Neural progenitor cell (in vitro differentiated cells): ENCODE data around the gene ITGB8. TPM values are rescaled to one million over a fixed set of nuclear protein-coding genes. Genes with fewer than 3 reads are reported as not detected.

Experiments used
- DNase-seq: peaks from one replicate; pipeline ENCODE4 v3.0.0-alpha.2; 2016; ENCODE audit warnings: low spot score
- H2AFZ ChIP-seq: fragments of 200-600 bp; sonication (generic); replicated peaks from 2 replicates; pipeline ENCODE4 v1.6.1; 2016; ENCODE audit warnings: antibody characterized with exemption
- H3F3A ChIP-seq: fragments of 200-600 bp; sonication (generic); 2 replicates; pipeline ENCODE4 v1.6.1; 2016; ENCODE audit warnings: antibody characterized with exemption, low read depth
- H3K27ac ChIP-seq: fragments of 200-600 bp; sonication (generic); 2 replicates; pipeline ENCODE4 v1.5.1; 2016; ENCODE audit warnings: mild to moderate bottlenecking
- H3K27me3 ChIP-seq: fragments of 200-600 bp; sonication (generic); 2 replicates; pipeline ENCODE4 v1.6.1; 2016; ENCODE audit warnings: mild to moderate bottlenecking, moderate library complexity
- H3K36me3 ChIP-seq: fragments of 200-600 bp; sonication (generic); 2 replicates; pipeline ENCODE4 v1.5.1; 2016
- H3K4me1 ChIP-seq: fragments of 200-600 bp; sonication (generic); 2 replicates; pipeline ENCODE4 v1.6.1; 2016; ENCODE audit warnings: mixed run types
- H3K4me2 ChIP-seq: fragments of 200-600 bp; sonication (generic); 2 replicates; pipeline ENCODE4 v1.6.1; 2016
- H3K4me3 ChIP-seq: fragments of 200-600 bp; sonication (generic); 2 replicates; pipeline ENCODE4 v1.5.1; 2016
- H3K79me2 ChIP-seq: fragments of 200-600 bp; sonication (generic); 2 replicates; pipeline ENCODE4 v1.6.1; 2016; ENCODE audit warnings: low read depth
- H3K9ac ChIP-seq: fragments of 200-600 bp; sonication (generic); 2 replicates; pipeline ENCODE4 v1.6.1; 2016
- H3K9me3 ChIP-seq: fragments of 200-600 bp; sonication (generic); 2 replicates; pipeline ENCODE4 v1.5.1; 2016; ENCODE audit warnings: low read depth
- H4K20me1 ChIP-seq: fragments of 200-600 bp; sonication (generic); 2 replicates; pipeline ENCODE4 v1.6.1; 2016; ENCODE audit warnings: low read depth
- H3K27ac Mint-ChIP-seq: 3 replicates; pipeline ENCODE4 v1.8.0; 2021; ENCODE audit warnings: mixed read lengths
- H3K27me3 Mint-ChIP-seq: 2 replicates; pipeline ENCODE4 v1.8.0; 2022; ENCODE audit warnings: low read depth, mild to moderate bottlenecking, inconsistent platforms, moderate library complexity, mixed read lengths; ENCODE audit not compliant: insufficient read depth
- H3K36me3 Mint-ChIP-seq: 3 replicates; pipeline ENCODE4 v1.8.0; 2021; ENCODE audit warnings: mixed read lengths
- H3K4me1 Mint-ChIP-seq: 3 replicates; pipeline ENCODE4 v1.8.0; 2021; ENCODE audit warnings: mixed read lengths
- H3K4me3 Mint-ChIP-seq: 3 replicates; pipeline ENCODE4 v1.8.0; 2021; ENCODE audit warnings: mild to moderate bottlenecking, moderate library complexity, mixed read lengths
- H3K9me3 Mint-ChIP-seq: 3 replicates; pipeline ENCODE4 v1.8.0; 2020; ENCODE audit warnings: mixed read lengths
- EZH2 ChIP-seq: fragments of 200-600 bp; sonication (generic); IDR thresholded peaks from 2 replicates; pipeline ENCODE4 v1.6.1; 2017; ENCODE audit warnings: antibody characterized with exemption, mild to moderate bottlenecking, moderate library complexity
- EZH2phosphoT487 ChIP-seq: fragments of 200-600 bp; sonication (generic); IDR thresholded peaks from 2 replicates; pipeline ENCODE4 v1.6.1; 2017; ENCODE audit warnings: antibody characterized with exemption
- total RNA-seq: library from RNA; depleted of rRNA; stranded (reverse); fragments of >200 nt; gene quantifications from 2 replicates; pipeline ENCODE4 v1.2.3, GENCODE V29; 2015; ENCODE audit warnings: low replicate concordance
- TF ChIP-seq, protein P1 (sequence below): fragments of 200-600 bp; sonication (generic); IDR thresholded peaks from 2 replicates; pipeline ENCODE4 v1.5.1; 2017; ENCODE audit warnings: antibody characterized with exemption, mild to moderate bottlenecking

Gene ITGB8
- total RNA-seq, 1 donor from 2014 or later = 5.3 TPM

GRCh38 chr7:20331910-20332813 lies 1.5 kb downstream of the ITGB8 start:
- peaks cover 9% of the 10 kb centered on the region for H4K20me1 ChIP-seq
- H3K9ac ChIP-seq = peak overlapping the region; percentile 1
- H3K36me3 ChIP-seq = no peaks in the 10 kb centered on the region
- DNase-seq = peak; percentile 27
- peaks cover 16% of the 10 kb centered on the region for H3K36me3 Mint-ChIP-seq
- H3K4me3 Mint-ChIP-seq = peak overlapping the region; percentile 100
- H3K27ac Mint-ChIP-seq = peak overlapping the region; percentile 100
- peak overlapping the region; percentile 62 for H3K4me3 ChIP-seq
- no peaks in the 10 kb centered on the region for H3K9me3 ChIP-seq
- no peak overlapping the region for H3K27ac ChIP-seq
- TF ChIP-seq, protein P1, sequence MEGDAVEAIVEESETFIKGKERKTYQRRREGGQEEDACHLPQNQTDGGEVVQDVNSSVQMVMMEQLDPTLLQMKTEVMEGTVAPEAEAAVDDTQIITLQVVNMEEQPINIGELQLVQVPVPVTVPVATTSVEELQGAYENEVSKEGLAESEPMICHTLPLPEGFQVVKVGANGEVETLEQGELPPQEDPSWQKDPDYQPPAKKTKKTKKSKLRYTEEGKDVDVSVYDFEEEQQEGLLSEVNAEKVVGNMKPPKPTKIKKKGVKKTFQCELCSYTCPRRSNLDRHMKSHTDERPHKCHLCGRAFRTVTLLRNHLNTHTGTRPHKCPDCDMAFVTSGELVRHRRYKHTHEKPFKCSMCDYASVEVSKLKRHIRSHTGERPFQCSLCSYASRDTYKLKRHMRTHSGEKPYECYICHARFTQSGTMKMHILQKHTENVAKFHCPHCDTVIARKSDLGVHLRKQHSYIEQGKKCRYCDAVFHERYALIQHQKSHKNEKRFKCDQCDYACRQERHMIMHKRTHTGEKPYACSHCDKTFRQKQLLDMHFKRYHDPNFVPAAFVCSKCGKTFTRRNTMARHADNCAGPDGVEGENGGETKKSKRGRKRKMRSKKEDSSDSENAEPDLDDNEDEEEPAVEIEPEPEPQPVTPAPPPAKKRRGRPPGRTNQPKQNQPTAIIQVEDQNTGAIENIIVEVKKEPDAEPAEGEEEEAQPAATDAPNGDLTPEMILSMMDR = peak; percentile 1
- TF ChIP-seq EZH2 = no peak
- peaks cover 8% of the 10 kb centered on the region for H3K9me3 Mint-ChIP-seq
- H3K4me1 Mint-ChIP-seq = peaks cover 30% of the 10 kb centered on the region
- peaks cover 24% of the 10 kb centered on the region for H3K4me1 ChIP-seq
- peak overlapping the region; percentile 88 for H3K4me2 ChIP-seq
- H3K79me2 ChIP-seq = peaks cover 22% of the 10 kb centered on the region
- peaks cover 12% of the 10 kb centered on the region for H3K27me3 Mint-ChIP-seq
- peak overlapping the region; percentile 74 for H2AFZ ChIP-seq
- H3K27me3 ChIP-seq = peaks cover 11% of the 10 kb centered on the region
- H3F3A ChIP-seq = peaks cover 42% of the 10 kb centered on the region

DNA sequence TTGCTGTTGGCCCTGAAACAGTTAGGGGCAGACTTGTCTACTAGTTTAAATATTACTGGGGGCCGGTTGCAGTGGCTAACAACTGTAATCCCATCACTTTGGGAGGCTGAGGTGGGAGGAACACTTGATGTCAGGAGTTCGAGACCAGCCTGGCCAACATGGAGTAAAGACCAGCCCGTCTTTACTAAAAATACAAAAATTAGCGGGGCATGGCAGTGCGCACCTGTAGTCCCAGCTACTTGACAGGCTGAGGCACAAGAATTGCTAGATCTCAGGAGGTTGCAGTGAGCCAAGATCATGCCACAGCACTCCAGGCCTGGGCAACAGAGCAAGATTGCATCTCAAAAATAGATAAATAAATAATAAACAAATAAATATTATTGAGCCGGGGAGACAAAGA lies 7.6 kb downstream of the ITGB8 start:
- Mint-ChIP-seq H3K4me1 (peaks cover 44% of the 10 kb centered on the region), H3K27ac (no peak overlapping the region), H3K9me3 (peaks cover 4% of the 10 kb centered on the region), H3K36me3 (peaks cover 38% of the 10 kb centered on the region), H3K4me3 (no peak overlapping the region), H3K27me3 (no peaks in the 10 kb centered on the region)
- H3K4me2 ChIP-seq = no peak overlapping the region
- H3K36me3 ChIP-seq = no peaks in the 10 kb centered on the region
- no peak overlapping the region for H3K4me3 ChIP-seq
- H3K27ac ChIP-seq = no peak overlapping the region
- no peak overlapping the region for H3K9ac ChIP-seq
- no peaks in the 10 kb centered on the region for H3K9me3 ChIP-seq
- peaks cover 30% of the 10 kb centered on the region for H3K4me1 ChIP-seq
- TF ChIP-seq EZH2 (no peak), EZH2phosphoT487 (no peak)
- TF ChIP-seq, protein P1 = no peak
- no peaks in the 10 kb centered on the region for H4K20me1 ChIP-seq
- H2AFZ ChIP-seq = no peak overlapping the region
- no peak for DNase-seq
- no peaks in the 10 kb centered on the region for H3K27me3 ChIP-seq
- H3K79me2 ChIP-seq = peaks cover 16% of the 10 kb centered on the region
- H3F3A ChIP-seq = peaks cover 7% of the 10 kb centered on the region

DNA sequence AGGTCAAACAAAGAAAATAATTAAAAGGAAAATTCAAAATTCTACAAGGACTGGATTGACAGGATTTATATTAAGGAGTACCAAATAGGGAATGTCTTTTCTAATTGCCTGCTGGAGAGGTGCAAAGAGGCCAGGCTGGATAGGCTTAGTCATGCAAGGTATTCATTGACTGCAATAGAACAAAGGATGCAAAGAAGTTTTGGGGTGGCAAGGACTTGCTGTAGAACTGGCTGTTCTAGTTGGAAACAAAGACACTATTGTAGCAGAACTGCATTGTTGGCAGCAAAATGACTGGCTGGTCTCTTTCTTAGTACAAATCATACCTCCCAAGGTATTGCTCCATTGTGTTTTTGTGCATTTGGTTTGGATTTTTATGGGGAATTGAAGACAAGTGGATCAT lies 10.1 kb downstream of the ITGB8 start:
- H3K27ac Mint-ChIP-seq = no peak overlapping the region
- H3K9ac ChIP-seq = no peak overlapping the region

More for the DNA sequence above, 10.1 kb downstream of the ITGB8 start:
- Mint-ChIP-seq H3K4me3 (no peak overlapping the region), H3K27me3 (no peaks in the 10 kb centered on the region), H3K9me3 (peaks cover 4% of the 10 kb centered on the region), H3K36me3 (peaks cover 32% of the 10 kb centered on the region), H3K4me1 (peaks cover 29% of the 10 kb centered on the region)
- H3K79me2 ChIP-seq = no peaks in the 10 kb centered on the region
- H3K27me3 ChIP-seq = no peaks in the 10 kb centered on the region
- no peak overlapping the region for H3K4me3 ChIP-seq
- H3K27ac ChIP-seq = no peak overlapping the region
- DNase-seq = peak; percentile 73
- no peaks in the 10 kb centered on the region for H3K36me3 ChIP-seq
- H2AFZ ChIP-seq = no peak overlapping the region
- TF ChIP-seq EZH2 (no peak), EZH2phosphoT487 (no peak)
- TF ChIP-seq, protein P1 = no peak
- peaks cover 7% of the 10 kb centered on the region for H3F3A ChIP-seq
- H3K4me2 ChIP-seq = peak overlapping the region; percentile 24
- H4K20me1 ChIP-seq = no peaks in the 10 kb centered on the region
- H3K9me3 ChIP-seq = no peaks in the 10 kb centered on the region
- peaks cover 23% of the 10 kb centered on the region for H3K4me1 ChIP-seq
